Retinal pigment epithelial cell (primary cell): ENCODE results near the gene LCN12.

Source experiments
- DNase-seq: peaks from one replicate; pipeline ENCODE4 v3.0.0-alpha.2; 2010; ENCODE audit warnings: low read depth
- H3K4me3 ChIP-seq: 2 replicates; pipeline ENCODE4 v1.5.1; 2011; ENCODE audit warnings: mild to moderate bottlenecking, low read length, control low read depth, moderate library complexity
- TF ChIP-seq, protein P1 (sequence below): conservative IDR thresholded peaks from 2 replicates; pipeline ENCODE4 v1.5.1; 2011; ENCODE audit warnings: low read depth, low read length, control low read depth, inconsistent platforms

The LCN12 gene

GRCh38 chr9:136961279-136962065 lies 9.4 kb downstream of the LCN12 start:
- TF ChIP-seq, protein P1, sequence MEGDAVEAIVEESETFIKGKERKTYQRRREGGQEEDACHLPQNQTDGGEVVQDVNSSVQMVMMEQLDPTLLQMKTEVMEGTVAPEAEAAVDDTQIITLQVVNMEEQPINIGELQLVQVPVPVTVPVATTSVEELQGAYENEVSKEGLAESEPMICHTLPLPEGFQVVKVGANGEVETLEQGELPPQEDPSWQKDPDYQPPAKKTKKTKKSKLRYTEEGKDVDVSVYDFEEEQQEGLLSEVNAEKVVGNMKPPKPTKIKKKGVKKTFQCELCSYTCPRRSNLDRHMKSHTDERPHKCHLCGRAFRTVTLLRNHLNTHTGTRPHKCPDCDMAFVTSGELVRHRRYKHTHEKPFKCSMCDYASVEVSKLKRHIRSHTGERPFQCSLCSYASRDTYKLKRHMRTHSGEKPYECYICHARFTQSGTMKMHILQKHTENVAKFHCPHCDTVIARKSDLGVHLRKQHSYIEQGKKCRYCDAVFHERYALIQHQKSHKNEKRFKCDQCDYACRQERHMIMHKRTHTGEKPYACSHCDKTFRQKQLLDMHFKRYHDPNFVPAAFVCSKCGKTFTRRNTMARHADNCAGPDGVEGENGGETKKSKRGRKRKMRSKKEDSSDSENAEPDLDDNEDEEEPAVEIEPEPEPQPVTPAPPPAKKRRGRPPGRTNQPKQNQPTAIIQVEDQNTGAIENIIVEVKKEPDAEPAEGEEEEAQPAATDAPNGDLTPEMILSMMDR: no peak
- no peak for DNase-seq
- H3K4me3 ChIP-seq: no peak overlapping the region

DNA sequence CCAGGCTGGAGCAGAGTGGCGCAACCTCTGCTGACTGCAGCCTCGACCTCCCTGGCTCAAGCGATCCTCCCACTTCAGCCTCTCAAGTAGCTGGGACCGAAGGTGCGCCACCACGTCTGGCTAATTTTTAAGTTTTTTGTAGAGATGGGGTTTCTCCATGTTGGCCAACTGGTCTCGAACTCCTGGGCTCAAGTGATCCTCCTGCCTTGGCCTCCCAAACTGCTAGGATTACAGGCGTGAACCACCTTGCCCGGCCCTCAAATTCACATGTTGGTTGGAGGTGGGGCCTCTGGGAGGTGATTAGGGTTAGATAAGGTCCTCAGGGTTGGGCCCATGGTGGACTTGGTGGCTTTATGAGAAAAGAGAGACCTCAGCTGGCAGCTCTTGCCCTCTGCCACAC lies 10.1 kb downstream of the LCN12 start:
- TF ChIP-seq, protein P1: no peak
- H3K4me3 ChIP-seq: no peak overlapping the region
- no peak for DNase-seq

GRCh38 chr9:136962701-136963248 lies 10.7 kb downstream of the LCN12 start:
- no peak for DNase-seq
- TF ChIP-seq, protein P1: no peak
- no peak overlapping the region for H3K4me3 ChIP-seq

DNA sequence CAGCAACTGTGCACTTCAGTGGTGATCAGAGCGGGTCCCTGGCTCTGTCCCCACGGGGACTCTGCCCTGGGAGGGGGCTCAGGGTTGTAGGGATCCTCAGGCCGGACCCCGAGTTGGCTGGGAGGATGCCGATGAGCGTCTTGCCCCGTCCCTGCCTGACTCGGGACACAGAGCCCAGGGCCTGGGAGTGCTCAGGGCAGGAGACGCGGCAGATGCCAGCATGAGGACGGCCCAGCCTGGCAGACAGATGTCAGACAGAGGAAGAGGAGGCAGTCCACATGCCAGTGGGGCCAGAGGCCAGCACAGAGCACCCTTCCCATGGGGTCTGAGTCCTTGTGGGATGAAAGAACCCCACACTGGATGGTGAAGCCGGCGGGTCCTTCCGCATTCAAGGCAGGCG lies 11.3 kb downstream of the LCN12 start:
- no peak for DNase-seq
- TF ChIP-seq, protein P1: no peak
- no peak overlapping the region for H3K4me3 ChIP-seq

DNA sequence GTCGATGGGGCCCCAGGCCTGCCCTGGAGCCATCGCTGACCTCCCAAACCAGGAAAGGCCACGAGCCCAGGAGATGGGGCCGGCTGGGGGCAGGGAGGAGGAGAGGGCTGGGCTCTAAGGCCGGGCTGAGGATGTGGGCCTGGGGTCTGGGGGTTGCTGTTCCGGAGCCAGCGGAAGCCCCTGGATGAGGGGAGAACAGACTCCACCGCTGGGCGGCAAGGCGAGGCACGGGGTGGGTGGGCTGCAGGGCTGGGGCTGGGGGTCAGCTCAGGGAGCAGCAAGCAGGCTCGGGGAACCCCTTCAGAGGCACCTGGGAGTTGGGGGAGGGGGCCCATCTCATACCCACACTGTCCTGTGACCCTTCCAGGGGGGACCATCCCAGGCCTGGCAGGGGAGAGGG lies 11.7 kb downstream of the LCN12 start:
- H3K4me3 ChIP-seq: no peak overlapping the region
- TF ChIP-seq, protein P1: no peak
- no peak for DNase-seq

DNA sequence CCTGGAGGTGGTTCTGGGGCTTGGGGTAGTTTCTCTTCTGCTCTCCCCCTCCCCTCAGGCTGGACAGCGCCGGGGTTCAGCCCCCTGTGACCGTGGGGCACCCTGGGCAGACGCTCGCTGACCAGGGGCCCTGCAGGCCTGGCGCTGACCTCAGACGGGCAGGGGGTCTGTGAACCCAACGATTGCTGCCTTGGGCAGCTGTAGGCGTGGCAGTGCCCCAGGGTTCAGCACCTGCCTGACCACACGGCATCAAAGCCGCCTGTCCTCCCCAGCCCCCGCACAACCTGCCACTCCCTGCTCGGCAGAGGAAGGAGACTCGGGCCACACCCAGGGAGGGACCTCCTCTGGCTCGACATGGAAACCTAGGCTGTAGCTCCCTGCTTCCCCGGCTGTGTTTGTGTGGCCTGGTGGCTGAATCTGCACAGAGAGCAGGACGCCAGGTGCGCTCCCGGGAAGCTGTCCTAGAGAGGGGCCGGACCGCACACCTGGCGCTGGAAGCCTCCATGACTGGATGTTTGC lies 12.2 kb downstream of the LCN12 start:
- TF ChIP-seq, protein P1: no peak
- H3K4me3 ChIP-seq: no peak overlapping the region
- no peak for DNase-seq

GRCh38 chr9:136964833-136965422 lies 12.9 kb downstream of the LCN12 start:
- no peak overlapping the region for H3K4me3 ChIP-seq
- DNase-seq: no peak
- TF ChIP-seq, protein P1: no peak
